A549 (cell line): ENCODE results near the gene COL1A1. TPM values are rescaled to one million over a fixed set of nuclear protein-coding genes. Genes with fewer than 3 reads are reported as not detected.

Source experiments
- ATAC-seq, 2 experiments: fragments of 200-7000 bp in 1 of 2; fragments of >200 bp in 1 of 2; cut with Nextera tagmentation in 1 of 2; cut with Tn5 transposase in 1 of 2; 3 replicates each; pipeline versions ENCODE4 v1.8.0 to v1.9.1; 2018 to 2020; ENCODE audit warnings: mild to moderate bottlenecking in 1 of 2, moderate library complexity in 1 of 2
- CTCF ChIA-PET: fragments of 300-600 bp; sonication (Branson Sonifier 250); formaldehyde crosslinking; extraction: SDS; loops from one replicate; lab custom pipeline; 2021; ENCODE audit warnings: antibody characterized with exemption, inconsistent platforms; lab: Yijun Ruan, JAX
- POLR2A ChIA-PET: fragments of 350-600 bp; formaldehyde crosslinking; extraction: SDS; loops from one replicate; lab custom pipeline; 2021; ENCODE audit warnings: antibody characterized with exemption, inconsistent platforms; lab: Yijun Ruan, JAX
- DNase-seq, 2 experiments: peaks; one replicate each; pipeline versions ENCODE4 v3.0.0 to v3.0.0-alpha.2; 2011 to 2016; ENCODE audit warnings: low read depth in 1 of 2, low spot score in 1 of 2
- FAIRE-seq: peaks from 2 replicates; lab custom pipeline; 2011; peaks lifted over from hg19 to GRCh38; lab: Jason Lieb, UNC
- H3K27ac ChIP-seq, 2 experiments: fragments of >200 bp; sonication (Bioruptor Twin); formaldehyde crosslinking; 3 replicates each; pipeline ENCODE4 v1.5.1; 2016 to 2017
- H3K4me1 ChIP-seq: fragments of >200 bp; sonication (Bioruptor Twin); formaldehyde crosslinking; 3 replicates; pipeline ENCODE4 v1.6.1; 2016
- H3K4me2 ChIP-seq: fragments of >200 bp; sonication (Bioruptor Twin); formaldehyde crosslinking; 3 replicates; pipeline ENCODE4 v1.6.1; 2016
- H3K4me3 ChIP-seq: fragments of >200 bp; sonication (Bioruptor Twin); formaldehyde crosslinking; 3 replicates; pipeline ENCODE4 v1.5.1; 2016
- H3K9me3 ChIP-seq: fragments of >200 bp; sonication (Bioruptor Twin); formaldehyde crosslinking; 3 replicates; pipeline ENCODE4 v1.6.1; 2016
- BHLHE40 ChIP-seq: IDR thresholded peaks from 2 replicates; pipeline ENCODE4 v1.6.1; 2012; ENCODE audit warnings: low read depth, low read length, inconsistent platforms
- CEBPB ChIP-seq, 2 experiments: fragments of >200 bp in 1 of 2; sonication (Bioruptor Twin) in 1 of 2; formaldehyde crosslinking in 1 of 2; IDR thresholded peaks; 2 replicates each; pipeline ENCODE4 v1.6.1; 2012 to 2016
- CHD2 ChIP-seq: fragments of 150-350 bp; IDR thresholded peaks from 2 replicates; pipeline ENCODE4 v1.6.1; 2014; ENCODE audit warnings: low read length; ENCODE audit not compliant: partially characterized antibody
- CTCF ChIP-seq: fragments of >200 bp; sonication (Bioruptor Twin); formaldehyde crosslinking; IDR thresholded peaks from 3 replicates; pipeline ENCODE4 v1.5.1; 2016
- E2F6 ChIP-seq: IDR thresholded peaks from 2 replicates; pipeline ENCODE4 v1.6.1; 2012; ENCODE audit warnings: low read depth, borderline replicate concordance
- EHMT2 ChIP-seq: fragments of 200-600 bp; sonication (generic); IDR thresholded peaks from 2 replicates; pipeline ENCODE4 v1.6.1; 2016; ENCODE audit warnings: antibody characterized with exemption, low read depth, mild to moderate bottlenecking, moderate library complexity
- ESRRA ChIP-seq: fragments of 150-350 bp; IDR thresholded peaks from 2 replicates; pipeline ENCODE4 v1.6.1; 2014; ENCODE audit warnings: mild to moderate bottlenecking, low read length, borderline replicate concordance
- FOSB ChIP-seq: fragments of 250-450 bp; sonication (Bioruptor Pico); IDR thresholded peaks from 2 replicates; pipeline ENCODE4 v1.5.0; 2020; ENCODE audit warnings: mild to moderate bottlenecking, moderate library complexity
- FOSL2 ChIP-seq, 2 experiments: fragments of 450-650 bp in 1 of 2; fragments of >200 bp in 1 of 2; sonication (Bioruptor Twin) in 1 of 2; formaldehyde crosslinking; IDR thresholded peaks; 2 replicates each; pipeline versions ENCODE4 v1.5.0 to v1.6.1; 2016 to 2020; ENCODE audit warnings: mild to moderate bottlenecking in 1 of 2, moderate library complexity in 1 of 2
- GATA3 ChIP-seq: IDR thresholded peaks from 2 replicates; pipeline ENCODE4 v1.6.1; 2012; ENCODE audit warnings: borderline replicate concordance
- HOXB5 ChIP-seq: fragments of 250-450 bp; sonication (Bioruptor Pico); IDR thresholded peaks from 2 replicates; pipeline ENCODE4 v1.5.0; 2020; ENCODE audit warnings: mild to moderate bottlenecking, moderate library complexity
- JUN ChIP-seq, 2 experiments: fragments of >200 bp; sonication (Bioruptor Twin); formaldehyde crosslinking; IDR thresholded peaks; 2 replicates in 1 of 2; 3 replicates in 1 of 2; pipeline ENCODE4 v1.6.1; 2016 to 2017
- KDM5A ChIP-seq: fragments of 200-600 bp; sonication (generic); IDR thresholded peaks from 2 replicates; pipeline ENCODE4 v1.6.1; 2016; ENCODE audit warnings: antibody characterized with exemption, mild to moderate bottlenecking
- MAFK ChIP-seq: fragments of 450-650 bp; IDR thresholded peaks from 2 replicates; pipeline ENCODE4 v1.6.1; 2014; ENCODE audit not compliant: partially characterized antibody
- MAZ ChIP-seq: fragments of 150-350 bp; IDR thresholded peaks from 2 replicates; pipeline ENCODE4 v1.6.1; 2014; ENCODE audit warnings: antibody characterized with exemption, low read depth, low read length, borderline replicate concordance
- MYC ChIP-seq: IDR thresholded peaks from 2 replicates; pipeline ENCODE4 v1.6.1; 2012; ENCODE audit warnings: mild to moderate bottlenecking, inconsistent platforms, low read length, improper control_type of control experiment, borderline replicate concordance
- NR3C1 ChIP-seq: fragments of >200 bp; sonication (Bioruptor Twin); formaldehyde crosslinking; IDR thresholded peaks from 3 replicates; pipeline ENCODE4 v1.6.1; 2017
- POLR2A ChIP-seq: IDR thresholded peaks from 2 replicates; pipeline ENCODE4 v1.6.1; 2012; ENCODE audit warnings: mild to moderate bottlenecking, low read length
- RAD21 ChIP-seq, 2 experiments: fragments of >200 bp in 1 of 2; sonication (Bioruptor Twin) in 1 of 2; formaldehyde crosslinking in 1 of 2; IDR thresholded peaks in 1 of 2; conservative IDR thresholded peaks in 1 of 2; 2 replicates in 1 of 2; 3 replicates in 1 of 2; pipeline ENCODE4 v1.6.1; 2012 to 2018; ENCODE audit warnings: inconsistent platforms in 1 of 2
- RARB ChIP-seq: fragments of 250-450 bp; sonication (Bioruptor Pico); IDR thresholded peaks from 2 replicates; pipeline ENCODE4 v1.8.0; 2021; ENCODE audit warnings: mild to moderate bottlenecking, moderate library complexity
- SMC3 ChIP-seq: fragments of >200 bp; sonication (Bioruptor Twin); formaldehyde crosslinking; IDR thresholded peaks from 3 replicates; pipeline ENCODE4 v1.6.1; 2018; ENCODE audit warnings: inconsistent platforms
- SREBF2 ChIP-seq: fragments of 450-650 bp; IDR thresholded peaks from 2 replicates; pipeline ENCODE4 v1.6.1; 2014; ENCODE audit warnings: mild to moderate bottlenecking, moderate library complexity
- ZNF302 ChIP-seq: fragments of 250-450 bp; sonication (Bioruptor Pico); IDR thresholded peaks from 2 replicates; pipeline ENCODE4 v1.9.0; 2021; ENCODE audit warnings: inconsistent platforms, mild to moderate bottlenecking, moderate library complexity
- WGBS: methylation state at CpG from one replicate; pipeline ENCODE4 v1.1.6; 2017; ENCODE audit errors: missing lambda C conversion rate; 5-methylcytosine and 5-hydroxymethylcytosine counted together
- polyA plus RNA-seq, 4 experiments: library from polyadenylated mRNA; depleted of rRNA in 3 of 4; stranded (reverse); fragments of >200 nt; fragmentation: RNase III in 1 of 4; extraction: RNeasy Plus Mini Kit Qiagen cat#74134 plus additional on column Dnase treatment in 1 of 4; gene quantifications; 2 replicates in 3 of 4; 3 replicates in 1 of 4; pipeline ENCODE4 v1.2.3, GENCODE V29; 2011 to 2017
- TF ChIP-seq, protein P1 (sequence below): fragments of 250-450 bp; sonication (Bioruptor Pico); IDR thresholded peaks from 2 replicates; pipeline ENCODE4 v1.5.0; 2021; ENCODE audit warnings: mild to moderate bottlenecking, moderate library complexity, borderline replicate concordance
- TF ChIP-seq, protein P2 (sequence below): fragments of >200 bp; sonication (Bioruptor Twin); formaldehyde crosslinking; IDR thresholded peaks from 2 replicates; pipeline ENCODE4 v1.6.1; 2016
- TF ChIP-seq, protein P3 (sequence below): IDR thresholded peaks from 2 replicates; pipeline ENCODE4 v1.6.1; 2012
- TF ChIP-seq, protein P4 (sequence below): fragments of 200-600 bp; sonication (generic); IDR thresholded peaks from 2 replicates; pipeline ENCODE4 v1.6.1; 2016; ENCODE audit warnings: antibody characterized with exemption, mild to moderate bottlenecking, moderate library complexity

The COL1A1 gene
- polyA plus RNA-seq, 2 of the 4 experiments (the other 2 are of a cell fraction) = 4.4 to 34.3 TPM

GRCh38 chr17:50200457-50201275 lies 765 bp downstream of the COL1A1 start:
- Histone ChIP-seq H3K4me2 (peak overlapping the region; percentile 88), H3K4me1 (peaks cover 44% of the 10 kb centered on the region)
- TF ChIP-seq RAD21 (conservative IDR thresholded peaks at IDR 0.05 in 1 of 2, IDR thresholded peaks at IDR 0.05 in 1 of 2) (peak; percentile 94 to 100), CTCF (peak; percentile 100), SREBF2 (no peak), MAZ (peak; percentile 87), KDM5A (peak; percentile 91), ZNF302 (CRISPR knock-in tag) (no peak), NR3C1 (no peak), MYC (0 out of 2 replicates have a peak, but pooled peaks have one; percentile 22), BHLHE40 (no peak), CEBPB (IDR thresholded peaks at IDR 0.05) (0 out of 4 replicates have a peak, but pooled peaks of 1 of the 2 experiments have one; percentile 3), CHD2 (no peak), FOSB (CRISPR knock-in tag) (no peak), POLR2A (no peak), E2F6 (peak; percentile 45; the same call in 1 of the 2 replicates), EHMT2 (no peak), FOSL2 (IDR thresholded peaks at IDR 0.05) (no peak), FOSL2 (CRISPR knock-in tag; IDR thresholded peaks at IDR 0.05) (no peak), ESRRA (no peak), GATA3 (no peak), RARB (CRISPR knock-in tag) (0 out of 2 replicates have a peak, but pooled peaks have one; percentile 42), JUN (IDR thresholded peaks at IDR 0.05) (peak in 1 of 2 experiments; percentile 55; a peak in 2 of 5 replicates), HOXB5 (CRISPR knock-in tag) (no peak), SMC3 (peak; percentile 100), MAFK (no peak)
- TF ChIP-seq, protein P1, sequence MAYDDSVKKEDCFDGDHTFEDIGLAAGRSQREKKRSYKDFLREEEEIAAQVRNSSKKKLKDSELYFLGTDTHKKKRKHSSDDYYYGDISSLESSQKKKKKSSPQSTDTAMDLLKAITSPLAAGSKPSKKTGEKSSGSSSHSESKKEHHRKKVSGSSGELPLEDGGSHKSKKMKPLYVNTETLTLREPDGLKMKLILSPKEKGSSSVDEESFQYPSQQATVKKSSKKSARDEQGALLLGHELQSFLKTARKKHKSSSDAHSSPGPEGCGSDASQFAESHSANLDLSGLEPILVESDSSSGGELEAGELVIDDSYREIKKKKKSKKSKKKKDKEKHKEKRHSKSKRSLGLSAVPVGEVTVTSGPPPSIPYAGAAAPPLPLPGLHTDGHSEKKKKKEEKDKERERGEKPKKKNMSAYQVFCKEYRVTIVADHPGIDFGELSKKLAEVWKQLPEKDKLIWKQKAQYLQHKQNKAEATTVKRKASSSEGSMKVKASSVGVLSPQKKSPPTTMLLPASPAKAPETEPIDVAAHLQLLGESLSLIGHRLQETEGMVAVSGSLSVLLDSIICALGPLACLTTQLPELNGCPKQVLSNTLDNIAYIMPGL (CRISPR knock-in tag) = peak; percentile 37; the same call in 1 of the 2 replicates
- TF ChIP-seq, protein P2, sequence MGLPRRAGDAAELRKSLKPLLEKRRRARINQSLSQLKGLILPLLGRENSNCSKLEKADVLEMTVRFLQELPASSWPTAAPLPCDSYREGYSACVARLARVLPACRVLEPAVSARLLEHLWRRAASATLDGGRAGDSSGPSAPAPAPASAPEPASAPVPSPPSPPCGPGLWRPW = no peak
- TF ChIP-seq, protein P3, sequence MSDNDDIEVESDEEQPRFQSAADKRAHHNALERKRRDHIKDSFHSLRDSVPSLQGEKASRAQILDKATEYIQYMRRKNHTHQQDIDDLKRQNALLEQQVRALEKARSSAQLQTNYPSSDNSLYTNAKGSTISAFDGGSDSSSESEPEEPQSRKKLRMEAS = peak; percentile 14; the same call in 1 of the 2 replicates
- TF ChIP-seq, protein P4, sequence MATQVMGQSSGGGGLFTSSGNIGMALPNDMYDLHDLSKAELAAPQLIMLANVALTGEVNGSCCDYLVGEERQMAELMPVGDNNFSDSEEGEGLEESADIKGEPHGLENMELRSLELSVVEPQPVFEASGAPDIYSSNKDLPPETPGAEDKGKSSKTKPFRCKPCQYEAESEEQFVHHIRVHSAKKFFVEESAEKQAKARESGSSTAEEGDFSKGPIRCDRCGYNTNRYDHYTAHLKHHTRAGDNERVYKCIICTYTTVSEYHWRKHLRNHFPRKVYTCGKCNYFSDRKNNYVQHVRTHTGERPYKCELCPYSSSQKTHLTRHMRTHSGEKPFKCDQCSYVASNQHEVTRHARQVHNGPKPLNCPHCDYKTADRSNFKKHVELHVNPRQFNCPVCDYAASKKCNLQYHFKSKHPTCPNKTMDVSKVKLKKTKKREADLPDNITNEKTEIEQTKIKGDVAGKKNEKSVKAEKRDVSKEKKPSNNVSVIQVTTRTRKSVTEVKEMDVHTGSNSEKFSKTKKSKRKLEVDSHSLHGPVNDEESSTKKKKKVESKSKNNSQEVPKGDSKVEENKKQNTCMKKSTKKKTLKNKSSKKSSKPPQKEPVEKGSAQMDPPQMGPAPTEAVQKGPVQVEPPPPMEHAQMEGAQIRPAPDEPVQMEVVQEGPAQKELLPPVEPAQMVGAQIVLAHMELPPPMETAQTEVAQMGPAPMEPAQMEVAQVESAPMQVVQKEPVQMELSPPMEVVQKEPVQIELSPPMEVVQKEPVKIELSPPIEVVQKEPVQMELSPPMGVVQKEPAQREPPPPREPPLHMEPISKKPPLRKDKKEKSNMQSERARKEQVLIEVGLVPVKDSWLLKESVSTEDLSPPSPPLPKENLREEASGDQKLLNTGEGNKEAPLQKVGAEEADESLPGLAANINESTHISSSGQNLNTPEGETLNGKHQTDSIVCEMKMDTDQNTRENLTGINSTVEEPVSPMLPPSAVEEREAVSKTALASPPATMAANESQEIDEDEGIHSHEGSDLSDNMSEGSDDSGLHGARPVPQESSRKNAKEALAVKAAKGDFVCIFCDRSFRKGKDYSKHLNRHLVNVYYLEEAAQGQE = no peak
- TF ChIP-seq, all 56 proteins: peak for 12
- Histone ChIP-seq H3K27ac (peak overlapping the region; percentile 77 to 90), H3K4me3 (peak overlapping the region; percentile 47), H3K9me3 (no peaks in the 10 kb centered on the region)
- 3% methylated on average over 40 of the region's 55 CpGs for WGBS
- ATAC-seq (peak; percentile 74 to 86), FAIRE-seq (no peak), DNase-seq (peak; percentile 90 to 95)
- POLR2A ChIA-PET = interaction anchor here (0.7 to 2.3 kb wide), 10 partner anchors 23 to 279 kb away, joined by 3 to 24 read pairs (median 4); partner anchors contain the start of genes LRRC59 and TMEM92
- CTCF ChIA-PET = interaction anchor here (0.6 to 31.5 kb wide), 68 partner anchors 10 to 644 kb away, joined by 3 to 1255 read pairs (median 4); partner anchors contain the start of genes LRRC59, RSAD1, SGCA and TMEM92
